ENCODE results near the gene SMOC1. TPM values are rescaled to one million over a fixed set of nuclear protein-coding genes. Genes with fewer than 3 reads are reported as not detected.

The SMOC1 gene
- total and polyA plus RNA-seq, 2 of the 8 experiments (the other 6 are each of a cell fraction or from before 2014, with no cell fraction given), result 1.6 to 2.4 TPM

- TF ChIP-seq BACH1 (IDR thresholded peaks at IDR 0.05; ENCODE audit: low read length) (no peak), PHF8 (conservative IDR thresholded peaks at IDR 0.05; ENCODE audit: low read depth, low read length) (no peak), CBX5 (IDR thresholded peaks at IDR 0.05; ENCODE audit: low read depth, low read length) (no peak)
Measured at GRCh38 chr14:69909826-69910550, 30.8 kb downstream of the SMOC1 start (continued).

All from H1 (cell line).